Measurements from ENCODE around the gene PTPRD.

Gene PTPRD

DNA sequence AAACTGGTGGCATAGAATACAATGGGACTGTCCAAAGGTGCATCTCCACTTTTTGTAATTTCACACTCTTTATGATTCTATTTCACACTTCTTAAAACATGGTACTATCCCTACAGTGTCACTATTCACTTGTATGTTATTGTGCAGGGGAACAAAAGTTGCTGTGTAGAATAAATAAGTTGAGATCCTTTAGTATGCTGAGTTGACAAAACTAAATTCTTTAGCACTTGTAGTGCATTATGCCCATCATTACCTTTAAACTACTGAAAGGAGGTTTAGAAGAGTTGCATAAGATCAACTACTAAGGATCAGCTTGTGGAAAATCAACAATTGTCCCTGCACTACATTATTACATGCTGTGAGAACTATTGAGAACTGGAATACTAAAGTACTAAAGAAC, 1380.9 kb downstream of the PTPRD start:
- DNase-seq: no peak

DNA sequence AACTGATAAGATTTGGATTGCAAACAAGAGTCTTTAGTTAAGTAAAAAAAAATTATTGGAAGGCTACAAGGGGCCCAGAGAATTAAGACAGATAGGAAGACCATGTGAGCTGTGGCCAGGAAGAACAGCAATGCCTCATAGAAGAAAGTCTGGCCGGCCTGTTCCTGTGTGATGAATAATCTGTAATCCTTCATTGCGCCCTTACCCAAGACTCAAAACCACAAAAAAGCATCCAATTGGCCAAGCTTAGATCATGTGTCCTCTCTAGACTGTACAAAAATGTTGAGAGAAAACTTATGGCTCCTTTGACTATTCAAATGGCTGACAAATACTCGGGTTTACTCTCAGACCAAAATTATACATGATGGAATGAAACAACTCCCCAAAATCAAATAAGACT, 1383.5 kb downstream of the PTPRD start:
- DNase-seq: no peak

DNA sequence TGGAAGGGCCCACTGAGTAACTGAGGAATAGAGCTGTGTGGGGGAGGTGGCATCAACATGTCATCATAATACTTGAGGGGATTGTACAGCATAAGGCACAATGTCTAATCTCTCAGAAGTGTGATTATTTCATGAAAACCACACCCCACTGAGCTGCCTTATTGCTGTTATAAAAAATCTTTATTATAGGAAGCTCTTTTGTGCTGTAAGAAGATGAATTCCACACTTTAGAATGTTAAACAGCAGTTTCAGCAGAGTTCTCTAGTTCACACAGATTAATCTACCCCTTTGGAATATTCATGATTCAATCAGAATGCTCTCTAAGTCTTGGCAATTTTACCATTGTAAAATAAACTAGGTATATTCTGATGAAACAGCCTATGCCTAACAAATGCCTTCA, 1389.6 kb downstream of the PTPRD start:
- no peak for DNase-seq

DNA sequence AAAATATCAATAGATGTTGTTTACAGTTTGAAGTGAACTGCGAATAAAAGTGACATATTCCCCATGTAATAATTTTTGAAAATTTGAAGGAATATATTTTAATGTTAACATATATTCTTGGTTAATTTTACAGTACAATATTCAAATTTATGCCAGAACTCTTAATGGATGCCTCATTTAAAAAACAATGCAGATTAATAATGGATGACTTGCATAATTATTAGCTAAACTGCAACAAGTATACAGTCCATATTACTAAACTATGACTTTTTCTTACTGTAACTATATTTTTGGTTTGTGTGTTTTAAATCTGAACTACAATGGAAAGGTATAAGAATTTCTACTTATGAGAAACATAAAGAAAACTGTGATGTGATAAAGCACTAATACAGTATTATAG, 1390.1 kb downstream of the PTPRD start:
- no peak for DNase-seq

DNA sequence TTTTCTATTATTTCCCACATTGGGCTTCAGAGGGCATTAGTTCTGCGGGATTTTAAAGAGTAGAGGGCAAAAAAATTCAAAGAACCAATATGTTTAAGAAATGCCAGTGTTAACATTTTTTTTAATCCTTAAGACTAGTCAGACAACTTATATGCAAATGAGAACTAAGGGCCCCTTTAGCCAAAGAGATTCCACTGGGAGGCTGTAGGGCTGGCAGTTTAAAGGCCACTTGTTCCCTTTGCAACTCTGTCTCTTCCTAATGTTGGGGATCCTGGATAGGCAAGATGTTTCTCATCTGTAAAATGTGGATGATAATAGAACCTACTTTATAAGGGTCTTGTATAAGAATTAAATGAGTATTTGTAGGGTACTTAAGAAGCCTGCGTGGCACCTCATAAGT, 1395.9 kb downstream of the PTPRD start:
- DNase-seq: no peak

DNA sequence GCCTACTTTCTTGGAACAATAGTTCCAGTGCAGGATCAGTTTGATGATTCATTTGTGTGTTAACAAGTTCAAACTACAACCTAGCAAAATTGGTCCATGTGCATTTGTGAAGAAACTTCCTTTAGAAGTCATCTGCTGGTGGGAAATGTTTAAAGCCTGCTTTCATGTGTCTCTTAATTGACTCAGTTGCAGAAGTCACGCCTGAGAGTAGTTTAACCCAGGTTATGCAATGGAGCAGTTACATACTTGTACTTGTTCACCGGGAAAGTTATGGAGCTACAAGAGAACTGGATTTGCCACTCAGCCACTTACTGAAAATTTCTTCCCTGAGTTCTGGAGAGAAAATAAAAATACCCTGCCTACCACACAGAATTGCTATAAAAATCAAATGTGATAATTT, 1397.8 kb downstream of the PTPRD start:
- DNase-seq: no peak

DNA sequence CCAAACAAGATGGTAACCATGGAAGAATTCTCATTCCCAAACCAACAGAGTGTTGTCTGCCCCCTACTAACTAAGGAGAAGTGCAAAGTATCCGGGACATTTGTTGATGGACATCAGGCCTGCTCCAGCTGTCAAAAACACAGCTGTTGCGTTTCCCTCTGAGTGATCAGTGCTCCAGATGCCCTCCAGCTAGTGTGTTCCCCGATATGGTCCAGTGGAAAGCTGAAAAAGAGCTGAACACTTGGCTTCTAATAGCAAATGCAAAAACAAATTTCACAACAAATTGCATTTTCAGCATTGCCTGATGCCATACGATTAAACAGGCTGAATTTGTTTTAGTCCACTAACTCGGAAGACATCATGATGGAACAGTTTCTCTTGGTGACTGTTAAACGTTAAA, 1398.7 kb downstream of the PTPRD start:
- DNase-seq: peak; percentile 42

DNA sequence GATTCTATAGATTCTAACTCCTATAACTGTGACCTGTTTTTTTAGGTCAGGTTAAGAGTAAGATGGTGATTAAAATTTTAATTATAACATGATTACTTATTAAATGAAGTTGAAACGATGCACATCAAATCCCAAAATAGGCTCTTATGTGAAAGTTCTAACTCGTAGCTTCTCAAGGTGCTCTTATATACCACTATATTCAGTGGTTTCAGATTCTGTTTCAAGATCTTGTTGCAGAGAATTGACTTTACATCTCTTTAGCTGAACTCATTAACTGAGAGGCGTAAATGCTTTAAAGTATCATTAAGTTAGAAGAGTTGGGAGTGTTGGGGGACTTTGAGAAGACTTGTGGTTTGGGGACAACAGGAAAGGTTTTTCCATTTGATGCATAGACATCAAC, 1399.8 kb downstream of the PTPRD start:
- no peak for DNase-seq

DNA sequence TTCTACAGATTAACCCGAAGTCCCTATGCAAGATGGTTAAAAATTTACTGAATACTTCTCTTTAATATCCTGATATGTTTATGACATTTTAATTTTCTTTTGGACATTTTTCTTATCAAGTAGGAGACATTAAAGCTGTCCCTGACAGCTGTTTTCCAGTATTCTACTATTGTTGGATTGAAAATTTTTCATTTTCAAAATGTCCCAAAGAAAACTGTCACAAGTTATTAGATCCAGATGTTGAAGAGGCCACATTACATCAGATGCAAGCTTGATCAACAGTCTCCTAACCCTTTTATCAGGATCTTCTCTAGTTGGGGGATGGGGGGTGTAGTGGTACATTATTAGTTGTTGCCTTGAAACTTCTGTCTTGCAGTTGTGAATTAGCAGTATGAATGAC, 1410.5 kb downstream of the PTPRD start:
- no peak for DNase-seq

DNA sequence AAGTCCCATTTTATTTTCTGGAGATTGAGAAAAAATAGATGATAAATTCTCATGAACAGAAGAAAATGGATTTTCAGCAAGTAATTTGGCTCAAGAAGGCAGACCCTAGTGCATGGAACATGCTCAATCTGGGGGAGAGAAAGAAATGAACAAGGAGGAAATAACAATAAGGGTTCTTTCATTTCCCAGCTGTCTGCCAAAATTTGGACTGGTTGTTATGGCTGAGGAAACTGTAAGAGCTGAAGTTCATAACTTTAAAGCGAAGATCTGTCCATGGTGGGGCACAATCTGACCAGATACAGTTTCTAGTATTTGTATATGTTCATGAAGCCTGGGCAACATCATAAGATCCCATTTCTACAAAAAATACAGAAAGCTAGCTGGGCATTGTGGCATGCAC, 1426.7 kb downstream of the PTPRD start:
- DNase-seq: no peak

DNA sequence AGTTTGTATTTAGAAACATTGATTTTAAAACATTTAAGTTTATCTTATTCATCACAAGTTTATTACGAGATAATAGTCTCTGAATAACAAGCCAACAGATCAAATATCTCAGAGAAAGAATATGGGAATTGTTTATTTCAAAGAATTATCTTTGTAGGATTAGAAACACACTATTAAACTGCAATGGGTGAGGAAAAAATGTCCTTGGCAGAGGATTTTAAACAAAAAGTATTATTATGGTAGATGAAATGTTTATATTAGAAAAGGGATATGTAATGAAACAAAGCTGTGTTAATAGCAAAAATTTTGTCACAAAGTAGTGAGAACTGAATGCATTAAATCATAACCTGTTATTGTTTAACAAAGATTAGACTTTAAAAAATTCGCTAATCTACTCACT, 1430.4 kb downstream of the PTPRD start:
- no peak for DNase-seq

DNA sequence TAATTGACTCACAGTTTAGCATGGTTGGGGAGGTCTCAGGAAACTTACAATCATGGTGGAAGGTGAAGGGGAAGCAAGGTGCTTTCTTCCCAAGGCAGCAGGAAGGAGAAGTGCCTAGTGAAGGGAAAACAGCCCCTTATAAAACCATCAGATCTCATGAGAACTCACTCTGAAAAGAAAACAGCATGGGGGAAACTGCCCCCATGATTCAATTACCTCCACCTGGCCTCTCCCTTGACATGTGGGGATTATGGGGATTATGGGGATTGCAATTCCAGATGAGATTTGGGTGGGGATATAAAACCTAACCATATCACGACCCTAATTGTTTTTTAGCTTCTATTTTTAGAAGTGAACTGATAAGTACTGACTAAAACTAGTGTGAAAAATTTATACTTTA, 1435.7 kb downstream of the PTPRD start:
- no peak for DNase-seq

DNA sequence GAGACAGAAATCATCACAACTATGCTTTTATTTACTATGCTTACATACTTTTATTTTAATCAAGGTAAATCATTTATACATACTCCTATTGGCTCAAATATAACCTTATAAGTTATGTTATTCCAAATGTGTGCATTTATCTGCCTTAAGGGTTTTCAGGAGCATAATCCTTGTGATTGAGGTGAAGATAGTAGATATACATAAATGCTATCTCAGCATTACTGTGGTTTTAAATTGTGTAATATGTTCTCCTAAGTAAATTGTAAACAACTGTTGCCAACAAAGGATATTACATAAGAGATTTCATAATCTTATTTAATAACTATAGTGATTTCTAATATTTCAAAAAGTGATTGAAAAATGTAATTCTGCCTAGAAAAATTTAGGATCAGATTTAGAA, 1438.4 kb downstream of the PTPRD start:
- DNase-seq: no peak

DNA sequence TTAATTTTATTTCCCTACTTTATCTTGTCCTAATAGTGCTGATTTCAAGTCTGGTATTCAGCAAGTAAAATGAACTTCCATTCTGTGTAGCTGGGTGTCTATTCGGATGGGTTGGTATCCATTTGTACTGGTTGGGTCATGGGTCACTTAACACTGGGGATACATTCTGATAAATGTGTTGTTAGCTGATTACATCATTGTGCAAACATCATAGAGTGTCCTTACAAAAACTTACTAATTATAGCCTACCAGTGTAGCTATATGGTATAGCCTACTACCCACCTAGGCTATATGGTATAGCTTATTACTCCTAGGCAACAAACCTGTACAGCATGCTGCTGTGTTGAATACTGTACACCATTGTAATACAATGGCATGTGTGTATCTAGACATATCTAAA, 1439.5 kb downstream of the PTPRD start:
- DNase-seq: no peak

DNA sequence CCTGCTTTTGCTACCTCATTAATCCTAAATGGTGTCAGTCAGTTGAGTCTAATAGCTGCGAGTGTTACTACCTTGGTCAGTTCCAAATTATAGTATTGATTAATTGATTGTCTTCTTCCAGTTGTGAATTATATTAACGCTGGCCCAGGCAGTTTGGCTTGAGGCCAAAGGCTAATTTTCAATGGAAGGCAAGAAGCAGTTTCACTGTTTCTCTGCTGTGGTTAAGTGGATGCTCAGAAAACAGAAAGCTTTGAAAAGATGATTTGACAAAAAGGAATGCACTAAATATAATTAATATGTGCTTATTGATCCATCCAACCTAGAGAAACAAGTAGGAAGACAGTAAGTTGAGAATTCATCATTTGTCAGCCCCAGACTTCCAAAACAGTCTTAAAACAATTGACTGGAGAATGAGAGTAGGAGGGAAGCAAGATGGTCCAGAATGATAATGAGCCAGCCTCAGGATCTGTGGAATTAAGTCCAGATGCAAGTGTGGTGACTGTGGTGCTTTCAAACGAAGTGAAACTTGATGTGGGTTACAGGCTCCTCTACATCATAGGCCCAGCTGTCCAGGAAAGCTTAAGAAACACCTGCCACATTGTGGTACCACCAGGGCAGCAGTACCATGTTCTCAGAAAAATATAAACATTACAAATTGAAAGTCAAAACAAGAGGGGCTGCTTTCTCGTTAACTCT, 1442.2 kb downstream of the PTPRD start:
- peak; percentile 58 for DNase-seq

DNA sequence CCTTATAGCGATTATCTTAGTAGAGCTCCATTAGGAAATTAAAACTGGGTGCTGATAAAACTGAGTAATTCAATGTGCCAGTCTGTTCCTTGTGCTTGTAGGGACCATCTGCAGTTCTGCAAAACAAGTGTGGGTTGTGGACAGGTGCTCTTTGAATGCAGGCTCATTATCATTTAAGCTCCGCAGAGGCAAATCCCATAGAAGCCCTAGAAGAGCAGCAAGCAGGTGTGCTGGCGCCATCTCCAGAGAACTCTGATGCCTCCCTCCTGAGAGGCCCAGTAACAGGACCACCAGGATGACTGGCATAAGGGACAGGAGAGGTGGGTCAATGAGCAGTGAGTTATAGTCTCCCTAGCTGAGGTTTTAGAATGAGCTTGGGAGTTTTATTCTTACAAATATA, 1470.8 kb downstream of the PTPRD start:
- peak; percentile 94 for DNase-seq

DNA sequence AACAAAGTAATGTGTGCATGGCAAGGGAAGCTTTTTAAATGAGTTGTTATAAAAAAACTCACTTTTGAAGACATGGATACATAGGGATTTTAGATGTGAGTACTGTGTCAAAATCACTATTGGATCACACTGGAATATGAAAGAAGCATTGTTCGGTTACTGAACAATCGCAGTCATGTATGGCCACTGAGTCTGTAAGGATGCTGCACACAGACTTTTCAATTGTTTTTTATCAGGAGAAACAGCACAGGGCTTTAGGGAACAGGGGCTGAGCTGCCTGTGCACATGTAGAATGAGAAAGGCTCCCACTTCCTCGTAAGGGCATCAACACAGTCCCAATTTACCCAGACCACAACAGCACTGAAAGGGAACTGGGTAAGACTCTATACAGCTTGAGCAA, 1479.3 kb downstream of the PTPRD start:
- no peak for DNase-seq

DNA sequence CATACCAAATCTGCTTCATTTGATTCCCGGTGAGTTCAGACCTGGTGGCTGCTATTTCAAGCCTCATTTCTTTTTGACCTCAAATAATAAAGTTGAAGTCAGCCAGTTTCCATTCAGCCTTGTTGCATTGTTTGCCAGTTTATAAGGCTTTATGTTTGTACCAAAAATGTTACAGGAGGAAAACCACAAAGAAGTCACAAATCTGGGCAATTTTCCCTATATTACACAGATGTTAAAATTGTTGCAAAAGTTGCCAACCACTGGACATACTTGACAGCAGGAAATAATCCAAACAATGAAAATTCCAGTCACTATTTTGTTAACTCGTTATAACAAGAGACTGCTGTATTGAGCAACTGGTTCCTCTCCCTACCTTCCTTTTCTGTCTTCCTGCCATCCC, 1488.2 kb downstream of the PTPRD start:
- DNase-seq: no peak

DNA sequence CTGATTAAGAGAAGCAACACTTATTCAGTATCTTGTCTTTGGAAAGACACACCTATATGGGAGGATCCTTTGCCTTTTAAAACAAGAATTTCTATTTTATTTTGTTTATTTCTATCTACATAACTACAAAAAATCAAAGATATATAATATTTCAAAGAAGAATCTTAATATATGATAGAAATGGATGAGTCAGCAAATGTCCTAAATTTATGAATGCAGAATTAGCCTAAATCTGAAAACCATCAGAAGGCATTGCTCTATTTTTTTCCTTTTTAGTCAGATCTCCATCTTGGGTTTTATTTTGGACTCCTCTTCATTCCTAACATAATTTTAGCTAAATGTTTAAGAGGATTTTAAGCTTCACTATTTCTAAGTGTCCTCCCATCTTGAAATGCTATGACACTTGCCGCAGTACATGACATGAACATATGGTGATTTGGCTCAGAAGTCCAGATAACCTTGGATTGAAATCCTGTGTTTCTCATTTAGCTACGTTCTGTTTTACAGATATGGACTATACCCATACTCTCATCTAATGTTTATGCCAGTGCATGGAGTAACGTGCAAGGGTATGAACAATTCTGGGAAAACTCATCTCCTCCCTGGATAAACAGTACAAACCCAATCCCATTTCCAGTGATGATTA, 1490.4 kb downstream of the PTPRD start:
- DNase-seq: no peak

DNA sequence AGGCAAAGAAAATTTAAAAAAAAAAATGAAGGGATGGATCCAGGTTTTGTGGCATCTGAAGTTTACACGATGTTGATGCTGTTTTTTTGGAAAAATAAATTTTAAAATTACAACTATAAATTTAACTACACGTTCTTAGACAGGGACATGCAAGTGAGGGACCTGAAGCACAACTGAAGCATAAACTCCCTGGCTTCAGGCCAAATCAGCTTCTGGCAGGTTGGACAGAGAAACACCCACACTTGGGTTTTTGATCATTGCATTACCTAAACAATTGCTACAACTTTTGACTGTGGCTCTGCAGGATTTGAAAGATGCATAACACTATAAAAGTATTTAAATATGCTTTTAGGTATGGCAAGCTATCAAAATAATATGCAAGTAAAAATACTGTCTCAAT, 1494.9 kb downstream of the PTPRD start:
- peak; percentile 24 for DNase-seq

DNA sequence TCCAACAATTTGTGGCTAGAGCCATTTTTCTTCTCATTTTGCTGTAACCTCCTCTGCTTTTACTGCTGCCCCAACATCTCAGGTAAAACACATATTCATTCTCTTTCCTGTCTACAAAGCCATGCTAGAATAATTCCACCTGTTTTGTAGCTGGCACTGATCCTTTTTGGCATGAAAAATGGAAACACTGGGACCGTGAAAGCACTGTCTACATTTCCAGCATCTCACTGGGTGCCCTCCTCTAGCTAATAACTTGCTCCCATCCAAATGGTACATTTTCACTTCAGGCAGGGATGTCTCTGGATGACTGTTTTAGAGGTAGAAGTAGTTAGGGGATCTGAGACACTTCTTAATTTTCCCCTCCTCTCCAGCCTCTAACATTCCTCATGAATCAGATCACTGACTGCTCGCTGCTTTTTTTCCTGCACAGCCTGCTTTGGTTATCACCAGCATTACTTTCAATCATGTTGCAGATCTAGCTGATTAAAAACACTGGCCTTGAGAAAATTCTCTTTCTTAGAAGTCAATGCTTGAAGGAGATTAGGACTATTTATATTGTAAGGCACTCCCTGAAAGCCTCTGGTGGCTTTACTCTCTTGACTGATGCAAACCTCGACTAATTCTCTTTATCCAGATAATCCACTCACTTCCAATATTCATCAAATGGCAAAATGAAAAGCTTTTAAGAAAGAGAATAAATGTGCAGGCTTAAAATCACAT, 1500.6 kb downstream of the PTPRD start:
- DNase-seq: peak; percentile 84

DNA sequence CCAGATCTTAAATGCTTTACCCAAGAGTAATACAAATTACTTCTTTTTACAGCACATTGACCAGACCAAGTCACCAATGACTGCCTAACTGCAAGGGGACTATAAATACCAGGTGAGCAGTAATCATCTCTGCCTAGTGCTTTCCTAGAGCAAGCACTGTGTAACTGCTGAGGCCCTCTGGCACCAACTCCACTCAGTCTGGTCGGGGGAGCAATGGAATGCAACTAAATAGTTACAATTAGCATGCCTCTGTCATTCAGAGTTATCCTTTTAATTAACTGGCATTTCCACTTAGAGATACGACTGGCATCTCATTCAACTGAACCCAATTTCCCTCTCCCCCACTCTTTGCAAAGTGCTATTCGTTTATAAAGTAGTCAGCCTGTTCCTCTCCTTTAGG, 1504.2 kb downstream of the PTPRD start:
- DNase-seq: no peak

DNA sequence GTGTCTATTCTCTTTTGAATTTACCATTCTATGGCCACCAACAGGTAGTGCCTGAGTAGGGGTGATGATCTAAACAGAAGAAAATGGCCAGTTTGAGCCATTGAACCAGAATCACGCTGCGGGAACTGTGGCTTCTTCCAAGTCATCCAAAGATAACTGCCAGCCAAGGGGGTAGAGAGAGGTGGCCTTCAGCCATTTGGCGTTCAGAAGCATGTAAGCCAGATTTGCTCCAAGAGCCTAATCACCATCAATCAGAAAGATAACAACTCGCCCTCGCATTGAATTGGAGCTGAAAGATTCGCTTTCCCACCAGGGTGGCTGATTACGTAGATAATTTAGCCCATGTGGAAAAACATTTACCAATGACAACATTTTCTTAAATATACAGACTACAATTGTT, 1510.5 kb downstream of the PTPRD start:
- no peak for DNase-seq

DNA sequence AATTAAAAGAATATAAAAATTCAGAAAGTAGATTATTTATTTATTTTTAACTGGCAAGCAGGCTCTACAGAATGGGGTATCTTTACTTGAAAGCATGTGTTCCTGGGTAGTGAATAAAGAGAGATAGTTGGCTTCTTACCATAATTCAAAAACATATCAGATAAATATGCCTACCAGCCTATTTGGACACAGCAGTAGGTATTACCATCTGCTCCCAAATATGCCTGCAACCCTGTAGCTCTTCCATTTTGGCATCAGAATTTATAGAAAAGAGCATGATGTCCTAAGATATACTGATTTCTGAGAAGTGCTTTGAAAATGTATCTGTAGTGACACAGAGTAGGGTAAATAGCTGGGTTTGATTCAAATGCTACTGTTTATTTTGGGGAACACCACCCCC, 1512.7 kb downstream of the PTPRD start:
- DNase-seq: no peak

DNA sequence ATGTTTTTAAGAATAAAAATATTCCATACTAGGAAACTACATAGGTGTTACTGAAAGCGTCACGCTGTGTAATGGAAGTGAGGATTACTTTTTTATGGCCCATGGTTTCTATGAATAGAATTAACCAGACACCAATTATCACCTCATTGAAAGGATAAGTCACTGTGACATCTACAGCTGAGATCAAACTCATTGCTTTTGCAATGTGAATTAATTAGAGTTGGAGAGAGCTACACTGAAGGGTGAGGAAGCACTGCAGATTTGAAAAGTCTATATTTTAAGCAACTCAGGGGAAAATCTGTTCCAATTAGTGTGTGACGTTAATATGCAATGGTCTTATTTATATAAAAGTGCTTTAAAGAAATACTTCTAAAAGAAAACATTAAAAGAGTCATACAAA, 1513.2 kb downstream of the PTPRD start:
- DNase-seq: peak; percentile 29
